Measurements from ENCODE around the gene SPATA6. TPM values are rescaled to one million over a fixed set of nuclear protein-coding genes. Genes with fewer than 3 reads are reported as not detected.

SPATA6 gene
- polyA plus RNA-seq, 1 donor from 2014 or later: 3.2 TPM

- H3F3A ChIP-seq (ENCODE audit: insufficient read depth, low read length, poor library complexity, severe bottlenecking): no peaks in the 10 kb centered on the region
- no peak overlapping the region for H3K4me3 ChIP-seq (ENCODE audit: low read length)
- H3K9me3 ChIP-seq (ENCODE audit: low read length): no peaks in the 10 kb centered on the region
- no peak overlapping the region for H2AFZ ChIP-seq (ENCODE audit: low read depth, low read length)
- H3K27me3 ChIP-seq (ENCODE audit: insufficient read depth, low read depth, low read length): no peaks in the 10 kb centered on the region
- no peak overlapping the region for H3K9ac ChIP-seq (ENCODE audit: low read length)
- H3K9me2 ChIP-seq (ENCODE audit: insufficient read depth, low read length): no peaks in the 10 kb centered on the region
- TF ChIP-seq TAF1 (IDR thresholded peaks at IDR 0.05; ENCODE audit: low read depth) (no peak), POLR2AphosphoS5 (IDR thresholded peaks at IDR 0.05) (no peak), SMC3 (conservative IDR thresholded peaks at IDR 0.05; ENCODE audit: poor library complexity) (no peak), RAD21 (conservative IDR thresholded peaks at IDR 0.05) (no peak)
- H3K4me2 ChIP-seq (ENCODE audit: low read length): no peak overlapping the region
- no peaks in the 10 kb centered on the region for H3K79me2 ChIP-seq (replicated peaks; ENCODE audit: insufficient read depth, low read length)
- H4K20me1 ChIP-seq (ENCODE audit: insufficient read depth): no peaks in the 10 kb centered on the region
- no peaks in the 10 kb centered on the region for H3K36me3 ChIP-seq (ENCODE audit: insufficient read depth, low read length)
- no peak overlapping the region for H3K27ac ChIP-seq (ENCODE audit: low read length)
Observed at GRCh38 chr1:48341221-48341620, 130.8 kb downstream of the SPATA6 start.

- Histone ChIP-seq H4K20me1 (ENCODE audit: insufficient read depth) (no peaks in the 10 kb centered on the region), H3K4me2 (ENCODE audit: low read length) (no peak overlapping the region), H3K9ac (ENCODE audit: low read length) (no peak overlapping the region), H3F3A (ENCODE audit: insufficient read depth, low read length, poor library complexity, severe bottlenecking) (no peaks in the 10 kb centered on the region), H3K9me3 (ENCODE audit: low read length) (no peaks in the 10 kb centered on the region), H3K4me3 (ENCODE audit: low read length) (no peak overlapping the region), H2AFZ (ENCODE audit: low read depth, low read length) (no peak overlapping the region), H3K9me2 (ENCODE audit: insufficient read depth, low read length) (no peaks in the 10 kb centered on the region), H3K36me3 (ENCODE audit: insufficient read depth, low read length) (no peaks in the 10 kb centered on the region), H3K79me2 (replicated peaks; ENCODE audit: insufficient read depth, low read length) (no peaks in the 10 kb centered on the region), H3K27ac (ENCODE audit: low read length) (no peak overlapping the region), H3K27me3 (ENCODE audit: insufficient read depth, low read depth, low read length) (no peaks in the 10 kb centered on the region)
- TF ChIP-seq EP300 (conservative IDR thresholded peaks at IDR 0.05; ENCODE audit: poor library complexity, severe bottlenecking) (no peak), POLR2AphosphoS5 (IDR thresholded peaks at IDR 0.05) (no peak), TAF1 (IDR thresholded peaks at IDR 0.05; ENCODE audit: low read depth) (no peak), REST (IDR thresholded peaks at IDR 0.05; ENCODE audit: borderline replicate concordance) (no peak), MXI1 (conservative IDR thresholded peaks at IDR 0.05; ENCODE audit: poor library complexity, severe bottlenecking) (no peak), RAD21 (conservative IDR thresholded peaks at IDR 0.05) (no peak), EZH2 (IDR thresholded peaks at IDR 0.05; ENCODE audit: borderline replicate concordance, insufficient read depth, low read length, poor library complexity, severe bottlenecking) (no peak), CTCF (IDR thresholded peaks at IDR 0.05; ENCODE audit: poor library complexity, severe bottlenecking) (no peak), SMC3 (conservative IDR thresholded peaks at IDR 0.05; ENCODE audit: poor library complexity) (no peak)
Observed at GRCh38 chr1:48338257-48338656, 133.7 kb downstream of the SPATA6 start.

- Histone ChIP-seq H3K36me3 (ENCODE audit: insufficient read depth, low read length) (no peaks in the 10 kb centered on the region), H3K4me2 (ENCODE audit: low read length) (no peak overlapping the region), H3K27ac (ENCODE audit: low read length) (no peak overlapping the region), H3F3A (ENCODE audit: insufficient read depth, low read length, poor library complexity, severe bottlenecking) (no peaks in the 10 kb centered on the region), H3K9me3 (ENCODE audit: low read length) (peaks cover 7% of the 10 kb centered on the region), H3K9me2 (ENCODE audit: insufficient read depth, low read length) (no peaks in the 10 kb centered on the region), H4K20me1 (ENCODE audit: insufficient read depth) (no peaks in the 10 kb centered on the region), H3K9ac (ENCODE audit: low read length) (no peak overlapping the region), H3K4me3 (ENCODE audit: low read length) (no peak overlapping the region), H2AFZ (ENCODE audit: low read depth, low read length) (no peak overlapping the region), H3K79me2 (replicated peaks; ENCODE audit: insufficient read depth, low read length) (no peaks in the 10 kb centered on the region), H3K27me3 (ENCODE audit: insufficient read depth, low read depth, low read length) (no peaks in the 10 kb centered on the region)
- TF ChIP-seq REST (IDR thresholded peaks at IDR 0.05; ENCODE audit: borderline replicate concordance) (no peak), SMC3 (conservative IDR thresholded peaks at IDR 0.05; ENCODE audit: poor library complexity) (no peak), MXI1 (conservative IDR thresholded peaks at IDR 0.05; ENCODE audit: poor library complexity, severe bottlenecking) (no peak), EP300 (conservative IDR thresholded peaks at IDR 0.05; ENCODE audit: poor library complexity, severe bottlenecking) (no peak), CTCF (IDR thresholded peaks at IDR 0.05; ENCODE audit: poor library complexity, severe bottlenecking) (no peak), TAF1 (IDR thresholded peaks at IDR 0.05; ENCODE audit: low read depth) (no peak), POLR2AphosphoS5 (IDR thresholded peaks at IDR 0.05) (no peak), RAD21 (conservative IDR thresholded peaks at IDR 0.05) (no peak), EZH2 (IDR thresholded peaks at IDR 0.05; ENCODE audit: borderline replicate concordance, insufficient read depth, low read length, poor library complexity, severe bottlenecking) (no peak)
Observed at GRCh38 chr1:48333316-48333715, 138.7 kb downstream of the SPATA6 start.

Data from neural cell (in vitro differentiated cells).